WTC11 (cell line): Measurements from ENCODE around the gene NRXN3.

Experiments
- AFF4 ChIP-seq: sonication (generic); formaldehyde crosslinking; IDR thresholded peaks from 2 replicates; pipeline ENCODE4 v1.8.1; 2023; ENCODE audit warnings: mild to moderate bottlenecking, missing genetic modification reagents, borderline replicate concordance
- CREB1 ChIP-seq: sonication (generic); formaldehyde crosslinking; IDR thresholded peaks from 2 replicates; pipeline ENCODE4 v1.8.0; 2023; ENCODE audit warnings: mild to moderate bottlenecking, missing genetic modification reagents
- ETV6 ChIP-seq: sonication (generic); formaldehyde crosslinking; IDR thresholded peaks from 2 replicates; pipeline ENCODE4 v1.8.1; 2022; ENCODE audit warnings: mild to moderate bottlenecking, missing genetic modification reagents
- FOXJ3 ChIP-seq: sonication (generic); formaldehyde crosslinking; IDR thresholded peaks from 2 replicates; pipeline ENCODE4 v1.9.0; 2021; ENCODE audit warnings: missing genetic modification reagents, mild to moderate bottlenecking, borderline replicate concordance
- NR2C2 ChIP-seq: sonication (generic); formaldehyde crosslinking; IDR thresholded peaks from 2 replicates; pipeline ENCODE4 v1.8.0; 2022; ENCODE audit warnings: mild to moderate bottlenecking, missing genetic modification reagents
- STAT6 ChIP-seq: sonication (generic); formaldehyde crosslinking; conservative IDR thresholded peaks from 2 replicates; pipeline ENCODE4 v1.8.1; 2023; ENCODE audit warnings: mild to moderate bottlenecking, low read depth, missing genetic modification reagents, moderate library complexity
- ZNF138 ChIP-seq: sonication (generic); formaldehyde crosslinking; conservative IDR thresholded peaks from 2 replicates; pipeline ENCODE4 v1.8.1; 2022; ENCODE audit warnings: mild to moderate bottlenecking, moderate library complexity, missing genetic modification reagents
- TF ChIP-seq, protein P1 (sequence below): sonication (generic); formaldehyde crosslinking; IDR thresholded peaks from 2 replicates; pipeline ENCODE4 v1.8.0; 2023; ENCODE audit warnings: missing genetic modification reagents, mild to moderate bottlenecking, borderline replicate concordance
- TF ChIP-seq, protein P2 (sequence below): sonication (generic); formaldehyde crosslinking; IDR thresholded peaks from 2 replicates; pipeline ENCODE4 v1.8.1; 2022; ENCODE audit warnings: low read depth, missing genetic modification reagents, borderline replicate concordance
- TF ChIP-seq, protein P3 (sequence below): fragments of 200-600 bp; IDR thresholded peaks from 2 replicates; pipeline ENCODE4 v1.8.0; 2022; ENCODE audit warnings: antibody characterized with exemption
- TF ChIP-seq, protein P4 (sequence below): sonication (generic); formaldehyde crosslinking; IDR thresholded peaks from 2 replicates; pipeline ENCODE4 v1.8.0; 2022; ENCODE audit warnings: mild to moderate bottlenecking, missing genetic modification reagents
- TF ChIP-seq, protein P5 (sequence below): sonication (generic); formaldehyde crosslinking; IDR thresholded peaks from 2 replicates; pipeline ENCODE4 v1.8.1; 2023; ENCODE audit warnings: mild to moderate bottlenecking, missing genetic modification reagents
- TF ChIP-seq, protein P6 (sequence below): fragments of 250-450 bp; sonication (Bioruptor Pico); IDR thresholded peaks from 2 replicates; pipeline ENCODE4 v2.1.2; 2022; ENCODE audit warnings: mild to moderate bottlenecking, moderate library complexity
- TF ChIP-seq, protein P7 (sequence below): sonication (generic); formaldehyde crosslinking; IDR thresholded peaks from 2 replicates; pipeline ENCODE4 v1.8.0; 2022; ENCODE audit warnings: mild to moderate bottlenecking, missing genetic modification reagents

GRCh38 chr14:79186523-79186922 is 1016.4 kb downstream of the NRXN3 start:
- TF ChIP-seq, protein P1, sequence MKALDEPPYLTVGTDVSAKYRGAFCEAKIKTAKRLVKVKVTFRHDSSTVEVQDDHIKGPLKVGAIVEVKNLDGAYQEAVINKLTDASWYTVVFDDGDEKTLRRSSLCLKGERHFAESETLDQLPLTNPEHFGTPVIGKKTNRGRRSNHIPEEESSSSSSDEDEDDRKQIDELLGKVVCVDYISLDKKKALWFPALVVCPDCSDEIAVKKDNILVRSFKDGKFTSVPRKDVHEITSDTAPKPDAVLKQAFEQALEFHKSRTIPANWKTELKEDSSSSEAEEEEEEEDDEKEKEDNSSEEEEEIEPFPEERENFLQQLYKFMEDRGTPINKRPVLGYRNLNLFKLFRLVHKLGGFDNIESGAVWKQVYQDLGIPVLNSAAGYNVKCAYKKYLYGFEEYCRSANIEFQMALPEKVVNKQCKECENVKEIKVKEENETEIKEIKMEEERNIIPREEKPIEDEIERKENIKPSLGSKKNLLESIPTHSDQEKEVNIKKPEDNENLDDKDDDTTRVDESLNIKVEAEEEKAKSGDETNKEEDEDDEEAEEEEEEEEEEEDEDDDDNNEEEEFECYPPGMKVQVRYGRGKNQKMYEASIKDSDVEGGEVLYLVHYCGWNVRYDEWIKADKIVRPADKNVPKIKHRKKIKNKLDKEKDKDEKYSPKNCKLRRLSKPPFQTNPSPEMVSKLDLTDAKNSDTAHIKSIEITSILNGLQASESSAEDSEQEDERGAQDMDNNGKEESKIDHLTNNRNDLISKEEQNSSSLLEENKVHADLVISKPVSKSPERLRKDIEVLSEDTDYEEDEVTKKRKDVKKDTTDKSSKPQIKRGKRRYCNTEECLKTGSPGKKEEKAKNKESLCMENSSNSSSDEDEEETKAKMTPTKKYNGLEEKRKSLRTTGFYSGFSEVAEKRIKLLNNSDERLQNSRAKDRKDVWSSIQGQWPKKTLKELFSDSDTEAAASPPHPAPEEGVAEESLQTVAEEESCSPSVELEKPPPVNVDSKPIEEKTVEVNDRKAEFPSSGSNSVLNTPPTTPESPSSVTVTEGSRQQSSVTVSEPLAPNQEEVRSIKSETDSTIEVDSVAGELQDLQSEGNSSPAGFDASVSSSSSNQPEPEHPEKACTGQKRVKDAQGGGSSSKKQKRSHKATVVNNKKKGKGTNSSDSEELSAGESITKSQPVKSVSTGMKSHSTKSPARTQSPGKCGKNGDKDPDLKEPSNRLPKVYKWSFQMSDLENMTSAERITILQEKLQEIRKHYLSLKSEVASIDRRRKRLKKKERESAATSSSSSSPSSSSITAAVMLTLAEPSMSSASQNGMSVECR (CRISPR knock-in tag) = no peak
- TF ChIP-seq, protein P2, sequence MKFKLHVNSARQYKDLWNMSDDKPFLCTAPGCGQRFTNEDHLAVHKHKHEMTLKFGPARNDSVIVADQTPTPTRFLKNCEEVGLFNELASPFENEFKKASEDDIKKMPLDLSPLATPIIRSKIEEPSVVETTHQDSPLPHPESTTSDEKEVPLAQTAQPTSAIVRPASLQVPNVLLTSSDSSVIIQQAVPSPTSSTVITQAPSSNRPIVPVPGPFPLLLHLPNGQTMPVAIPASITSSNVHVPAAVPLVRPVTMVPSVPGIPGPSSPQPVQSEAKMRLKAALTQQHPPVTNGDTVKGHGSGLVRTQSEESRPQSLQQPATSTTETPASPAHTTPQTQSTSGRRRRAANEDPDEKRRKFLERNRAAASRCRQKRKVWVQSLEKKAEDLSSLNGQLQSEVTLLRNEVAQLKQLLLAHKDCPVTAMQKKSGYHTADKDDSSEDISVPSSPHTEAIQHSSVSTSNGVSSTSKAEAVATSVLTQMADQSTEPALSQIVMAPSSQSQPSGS (CRISPR knock-in tag) = no peak
- TF ChIP-seq, protein P3, sequence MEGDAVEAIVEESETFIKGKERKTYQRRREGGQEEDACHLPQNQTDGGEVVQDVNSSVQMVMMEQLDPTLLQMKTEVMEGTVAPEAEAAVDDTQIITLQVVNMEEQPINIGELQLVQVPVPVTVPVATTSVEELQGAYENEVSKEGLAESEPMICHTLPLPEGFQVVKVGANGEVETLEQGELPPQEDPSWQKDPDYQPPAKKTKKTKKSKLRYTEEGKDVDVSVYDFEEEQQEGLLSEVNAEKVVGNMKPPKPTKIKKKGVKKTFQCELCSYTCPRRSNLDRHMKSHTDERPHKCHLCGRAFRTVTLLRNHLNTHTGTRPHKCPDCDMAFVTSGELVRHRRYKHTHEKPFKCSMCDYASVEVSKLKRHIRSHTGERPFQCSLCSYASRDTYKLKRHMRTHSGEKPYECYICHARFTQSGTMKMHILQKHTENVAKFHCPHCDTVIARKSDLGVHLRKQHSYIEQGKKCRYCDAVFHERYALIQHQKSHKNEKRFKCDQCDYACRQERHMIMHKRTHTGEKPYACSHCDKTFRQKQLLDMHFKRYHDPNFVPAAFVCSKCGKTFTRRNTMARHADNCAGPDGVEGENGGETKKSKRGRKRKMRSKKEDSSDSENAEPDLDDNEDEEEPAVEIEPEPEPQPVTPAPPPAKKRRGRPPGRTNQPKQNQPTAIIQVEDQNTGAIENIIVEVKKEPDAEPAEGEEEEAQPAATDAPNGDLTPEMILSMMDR = no peak
- TF ChIP-seq, protein P4, sequence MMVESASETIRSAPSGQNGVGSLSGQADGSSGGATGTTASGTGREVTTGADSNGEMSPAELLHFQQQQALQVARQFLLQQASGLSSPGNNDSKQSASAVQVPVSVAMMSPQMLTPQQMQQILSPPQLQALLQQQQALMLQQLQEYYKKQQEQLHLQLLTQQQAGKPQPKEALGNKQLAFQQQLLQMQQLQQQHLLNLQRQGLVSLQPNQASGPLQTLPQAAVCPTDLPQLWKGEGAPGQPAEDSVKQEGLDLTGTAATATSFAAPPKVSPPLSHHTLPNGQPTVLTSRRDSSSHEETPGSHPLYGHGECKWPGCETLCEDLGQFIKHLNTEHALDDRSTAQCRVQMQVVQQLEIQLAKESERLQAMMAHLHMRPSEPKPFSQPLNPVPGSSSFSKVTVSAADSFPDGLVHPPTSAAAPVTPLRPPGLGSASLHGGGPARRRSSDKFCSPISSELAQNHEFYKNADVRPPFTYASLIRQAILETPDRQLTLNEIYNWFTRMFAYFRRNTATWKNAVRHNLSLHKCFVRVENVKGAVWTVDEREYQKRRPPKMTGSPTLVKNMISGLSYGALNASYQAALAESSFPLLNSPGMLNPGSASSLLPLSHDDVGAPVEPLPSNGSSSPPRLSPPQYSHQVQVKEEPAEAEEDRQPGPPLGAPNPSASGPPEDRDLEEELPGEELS (CRISPR knock-in tag) = no peak
- no peak for TF ChIP-seq NR2C2 (CRISPR knock-in tag)
- TF ChIP-seq AFF4 (CRISPR knock-in tag) = no peak
- TF ChIP-seq FOXJ3 (CRISPR knock-in tag) = no peak
- no peak for TF ChIP-seq STAT6
- TF ChIP-seq ETV6 (CRISPR knock-in tag) = no peak
- TF ChIP-seq, protein P5, sequence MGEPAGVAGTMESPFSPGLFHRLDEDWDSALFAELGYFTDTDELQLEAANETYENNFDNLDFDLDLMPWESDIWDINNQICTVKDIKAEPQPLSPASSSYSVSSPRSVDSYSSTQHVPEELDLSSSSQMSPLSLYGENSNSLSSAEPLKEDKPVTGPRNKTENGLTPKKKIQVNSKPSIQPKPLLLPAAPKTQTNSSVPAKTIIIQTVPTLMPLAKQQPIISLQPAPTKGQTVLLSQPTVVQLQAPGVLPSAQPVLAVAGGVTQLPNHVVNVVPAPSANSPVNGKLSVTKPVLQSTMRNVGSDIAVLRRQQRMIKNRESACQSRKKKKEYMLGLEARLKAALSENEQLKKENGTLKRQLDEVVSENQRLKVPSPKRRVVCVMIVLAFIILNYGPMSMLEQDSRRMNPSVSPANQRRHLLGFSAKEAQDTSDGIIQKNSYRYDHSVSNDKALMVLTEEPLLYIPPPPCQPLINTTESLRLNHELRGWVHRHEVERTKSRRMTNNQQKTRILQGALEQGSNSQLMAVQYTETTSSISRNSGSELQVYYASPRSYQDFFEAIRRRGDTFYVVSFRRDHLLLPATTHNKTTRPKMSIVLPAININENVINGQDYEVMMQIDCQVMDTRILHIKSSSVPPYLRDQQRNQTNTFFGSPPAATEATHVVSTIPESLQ (CRISPR knock-in tag) = no peak
- TF ChIP-seq, protein P6, sequence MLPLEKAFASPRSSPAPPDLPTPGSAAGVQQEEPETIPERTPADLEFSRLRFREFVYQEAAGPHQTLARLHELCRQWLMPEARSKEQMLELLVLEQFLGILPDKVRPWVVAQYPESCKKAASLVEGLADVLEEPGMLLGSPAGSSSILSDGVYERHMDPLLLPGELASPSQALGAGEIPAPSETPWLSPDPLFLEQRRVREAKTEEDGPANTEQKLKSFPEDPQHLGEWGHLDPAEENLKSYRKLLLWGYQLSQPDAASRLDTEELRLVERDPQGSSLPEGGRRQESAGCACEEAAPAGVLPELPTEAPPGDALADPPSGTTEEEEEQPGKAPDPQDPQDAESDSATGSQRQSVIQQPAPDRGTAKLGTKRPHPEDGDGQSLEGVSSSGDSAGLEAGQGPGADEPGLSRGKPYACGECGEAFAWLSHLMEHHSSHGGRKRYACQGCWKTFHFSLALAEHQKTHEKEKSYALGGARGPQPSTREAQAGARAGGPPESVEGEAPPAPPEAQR = no peak
- TF ChIP-seq ZNF138 (CRISPR knock-in tag) = no peak
- TF ChIP-seq CREB1 (CRISPR knock-in tag) = no peak
- TF ChIP-seq, protein P7, sequence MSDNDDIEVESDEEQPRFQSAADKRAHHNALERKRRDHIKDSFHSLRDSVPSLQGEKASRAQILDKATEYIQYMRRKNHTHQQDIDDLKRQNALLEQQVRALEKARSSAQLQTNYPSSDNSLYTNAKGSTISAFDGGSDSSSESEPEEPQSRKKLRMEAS (CRISPR knock-in tag) = no peak
